ENCODE results near the gene LAMA2.

Gene LAMA2, protein sequence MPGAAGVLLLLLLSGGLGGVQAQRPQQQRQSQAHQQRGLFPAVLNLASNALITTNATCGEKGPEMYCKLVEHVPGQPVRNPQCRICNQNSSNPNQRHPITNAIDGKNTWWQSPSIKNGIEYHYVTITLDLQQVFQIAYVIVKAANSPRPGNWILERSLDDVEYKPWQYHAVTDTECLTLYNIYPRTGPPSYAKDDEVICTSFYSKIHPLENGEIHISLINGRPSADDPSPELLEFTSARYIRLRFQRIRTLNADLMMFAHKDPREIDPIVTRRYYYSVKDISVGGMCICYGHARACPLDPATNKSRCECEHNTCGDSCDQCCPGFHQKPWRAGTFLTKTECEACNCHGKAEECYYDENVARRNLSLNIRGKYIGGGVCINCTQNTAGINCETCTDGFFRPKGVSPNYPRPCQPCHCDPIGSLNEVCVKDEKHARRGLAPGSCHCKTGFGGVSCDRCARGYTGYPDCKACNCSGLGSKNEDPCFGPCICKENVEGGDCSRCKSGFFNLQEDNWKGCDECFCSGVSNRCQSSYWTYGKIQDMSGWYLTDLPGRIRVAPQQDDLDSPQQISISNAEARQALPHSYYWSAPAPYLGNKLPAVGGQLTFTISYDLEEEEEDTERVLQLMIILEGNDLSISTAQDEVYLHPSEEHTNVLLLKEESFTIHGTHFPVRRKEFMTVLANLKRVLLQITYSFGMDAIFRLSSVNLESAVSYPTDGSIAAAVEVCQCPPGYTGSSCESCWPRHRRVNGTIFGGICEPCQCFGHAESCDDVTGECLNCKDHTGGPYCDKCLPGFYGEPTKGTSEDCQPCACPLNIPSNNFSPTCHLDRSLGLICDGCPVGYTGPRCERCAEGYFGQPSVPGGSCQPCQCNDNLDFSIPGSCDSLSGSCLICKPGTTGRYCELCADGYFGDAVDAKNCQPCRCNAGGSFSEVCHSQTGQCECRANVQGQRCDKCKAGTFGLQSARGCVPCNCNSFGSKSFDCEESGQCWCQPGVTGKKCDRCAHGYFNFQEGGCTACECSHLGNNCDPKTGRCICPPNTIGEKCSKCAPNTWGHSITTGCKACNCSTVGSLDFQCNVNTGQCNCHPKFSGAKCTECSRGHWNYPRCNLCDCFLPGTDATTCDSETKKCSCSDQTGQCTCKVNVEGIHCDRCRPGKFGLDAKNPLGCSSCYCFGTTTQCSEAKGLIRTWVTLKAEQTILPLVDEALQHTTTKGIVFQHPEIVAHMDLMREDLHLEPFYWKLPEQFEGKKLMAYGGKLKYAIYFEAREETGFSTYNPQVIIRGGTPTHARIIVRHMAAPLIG (N-terminal part only)

DNA sequence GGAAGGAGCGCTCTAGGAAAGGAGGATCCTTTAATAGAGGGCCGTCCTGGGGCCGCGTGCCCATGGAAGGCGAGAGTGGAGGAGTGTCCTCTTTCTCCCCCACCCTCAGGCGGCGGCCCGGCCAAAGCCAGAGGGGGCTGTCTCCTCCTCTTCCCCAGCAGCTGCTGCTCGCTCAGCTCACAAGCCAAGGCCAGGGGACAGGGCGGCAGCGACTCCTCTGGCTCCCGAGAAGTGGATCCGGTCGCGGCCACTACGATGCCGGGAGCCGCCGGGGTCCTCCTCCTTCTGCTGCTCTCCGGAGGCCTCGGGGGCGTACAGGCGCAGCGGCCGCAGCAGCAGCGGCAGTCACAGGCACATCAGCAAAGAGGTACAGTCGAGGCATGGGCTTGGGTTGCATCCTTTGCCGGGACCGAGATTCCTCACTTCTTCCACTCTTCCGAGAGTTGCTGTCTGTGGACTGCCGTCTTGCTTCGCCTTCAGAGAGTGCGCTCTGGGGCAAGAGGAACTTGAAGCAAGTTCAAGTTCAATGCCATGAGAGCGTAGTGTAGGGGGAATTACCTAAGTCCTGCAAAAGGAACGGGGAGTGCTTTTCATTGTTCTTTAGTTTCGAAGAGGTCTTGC, at the start of gene LAMA2:
TSS of gene LAMA2 (plus strand) at position 148 of the 621 bp plus-strand sequence. CDS start at position 256, 108 bp downstream.
- DNase-seq (ENCODE audit: low spot score), result no peak

DNA sequence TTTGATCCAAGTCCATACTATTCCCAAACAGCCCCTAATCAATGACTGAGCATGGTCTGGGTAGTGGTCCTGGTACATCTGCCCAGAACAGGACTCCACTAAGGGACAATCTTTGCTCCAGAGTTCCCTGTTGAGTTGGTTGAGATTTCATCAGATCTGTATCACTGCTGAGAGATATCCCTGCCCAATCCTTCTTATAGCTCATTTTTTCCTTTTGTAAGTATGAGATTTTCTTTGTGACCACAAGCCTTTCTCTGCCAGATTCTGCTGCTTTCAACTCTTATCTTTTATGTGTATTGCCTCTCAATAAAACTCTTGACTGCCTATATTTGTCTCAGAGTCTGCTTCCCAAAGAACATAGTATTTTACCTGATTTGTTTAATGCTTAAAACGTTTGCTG, 46.2 kb upstream of the LAMA2 start:
- no peak for DNase-seq (ENCODE audit: low spot score)

DNA sequence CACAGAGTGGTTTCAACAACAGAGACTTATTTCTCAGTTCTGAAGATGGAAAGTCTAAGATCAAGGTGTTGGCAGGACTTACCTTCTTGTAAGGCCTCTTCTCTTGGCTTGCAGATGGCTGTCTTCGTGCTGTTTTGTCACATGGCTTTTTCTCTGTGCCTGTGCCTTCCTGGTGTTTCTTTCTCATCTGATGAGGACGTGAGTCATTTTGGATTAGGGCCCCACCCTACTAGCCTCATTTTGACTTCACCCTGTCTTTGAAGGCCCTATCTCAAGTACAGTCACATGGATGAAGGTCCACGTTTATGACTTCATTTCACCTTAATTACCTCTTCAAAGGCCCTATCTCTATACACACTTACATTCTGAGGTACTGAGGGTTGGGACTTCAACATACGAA, 41.4 kb upstream of the LAMA2 start:
- DNase-seq (ENCODE audit: low spot score), result no peak

DNA sequence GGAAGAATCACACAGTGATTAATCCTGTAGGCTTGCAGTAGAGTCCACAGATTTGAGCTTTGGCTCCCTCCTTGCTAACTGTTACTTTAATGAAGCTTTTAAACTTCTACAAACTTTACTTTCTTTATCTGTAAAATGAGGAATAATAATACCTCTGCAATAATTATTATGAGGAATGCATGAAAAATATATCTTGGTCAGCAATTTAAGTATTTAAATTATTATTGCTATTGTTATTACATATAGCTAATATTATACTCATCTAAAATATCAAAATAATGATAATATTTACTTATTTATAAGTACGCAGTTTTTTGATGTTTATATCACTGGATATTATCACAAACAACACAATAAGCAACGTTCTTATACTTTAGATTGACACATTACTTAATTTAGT, 38.3 kb upstream of the LAMA2 start:
- no peak for DNase-seq (ENCODE audit: low spot score)

DNA sequence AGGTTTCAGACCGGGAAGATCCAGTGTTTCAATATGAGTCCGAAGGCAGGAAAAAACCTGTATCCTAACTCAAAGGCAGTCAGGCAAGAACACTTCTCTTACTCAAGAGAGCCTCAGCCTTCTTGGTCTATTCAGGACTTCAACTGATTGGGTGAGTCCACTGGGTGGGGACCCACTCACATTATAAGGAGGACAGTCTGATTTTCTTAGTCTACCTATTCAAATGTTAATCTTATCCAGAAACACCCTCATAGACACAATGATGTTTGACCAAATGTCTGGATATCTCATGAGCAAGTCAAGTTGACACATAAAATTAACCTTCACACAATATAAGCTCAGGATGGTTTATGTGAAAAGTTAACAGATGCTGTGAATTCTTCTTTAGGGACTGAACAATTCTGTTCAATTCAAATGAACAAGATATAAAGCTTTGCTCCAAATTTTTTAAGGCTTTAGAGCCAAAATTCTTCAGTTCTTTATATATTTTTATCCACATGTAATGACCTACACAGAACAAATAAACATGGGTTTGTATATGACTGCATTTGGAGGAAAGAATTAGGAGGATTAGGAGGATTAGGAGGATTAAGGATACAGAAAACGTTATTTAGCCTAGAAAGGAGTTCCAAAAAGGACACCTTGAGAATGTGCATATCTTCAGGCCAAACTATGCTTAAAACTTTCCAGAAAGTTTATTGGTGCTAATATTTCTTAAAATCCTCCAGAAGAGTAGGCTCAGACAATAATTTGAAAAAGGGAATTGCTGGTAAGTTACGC, 35.3 kb upstream of the LAMA2 start:
- no peak for DNase-seq (ENCODE audit: low spot score)

DNA sequence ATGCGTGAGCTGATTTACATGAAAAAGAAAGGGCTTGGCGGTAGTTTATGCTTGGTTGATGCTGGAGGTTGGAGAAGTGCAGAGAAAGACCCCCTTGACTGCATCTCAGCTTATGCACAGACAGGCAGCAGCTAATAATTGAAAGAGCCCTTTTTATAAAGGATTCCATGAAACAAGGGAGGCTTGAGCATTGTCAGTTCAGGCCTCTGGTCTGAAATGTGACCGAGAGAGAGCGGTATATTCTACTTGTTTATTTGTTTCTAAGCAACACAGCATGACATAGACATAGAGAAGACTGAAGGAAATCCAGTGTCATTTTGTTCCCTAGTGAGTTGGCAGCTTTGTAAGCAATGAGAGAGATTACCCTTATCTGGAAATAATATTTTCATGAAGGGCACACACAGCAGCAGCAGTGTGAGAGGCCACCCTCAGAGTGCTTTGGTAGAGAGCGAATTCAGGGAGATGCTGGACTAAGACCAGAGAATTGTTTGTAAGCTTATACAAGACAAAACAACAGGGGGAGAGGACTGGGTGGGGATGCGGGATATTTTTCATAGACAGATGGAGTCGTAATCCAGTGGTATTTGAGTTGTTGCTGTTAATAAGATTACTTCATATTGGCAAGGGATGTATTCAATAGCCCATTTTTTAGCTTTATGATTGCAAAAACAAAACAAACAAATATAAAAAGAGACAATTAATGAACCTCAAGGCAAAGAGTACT, 34.6 kb upstream of the LAMA2 start:
- DNase-seq (ENCODE audit: low spot score), result no peak

DNA sequence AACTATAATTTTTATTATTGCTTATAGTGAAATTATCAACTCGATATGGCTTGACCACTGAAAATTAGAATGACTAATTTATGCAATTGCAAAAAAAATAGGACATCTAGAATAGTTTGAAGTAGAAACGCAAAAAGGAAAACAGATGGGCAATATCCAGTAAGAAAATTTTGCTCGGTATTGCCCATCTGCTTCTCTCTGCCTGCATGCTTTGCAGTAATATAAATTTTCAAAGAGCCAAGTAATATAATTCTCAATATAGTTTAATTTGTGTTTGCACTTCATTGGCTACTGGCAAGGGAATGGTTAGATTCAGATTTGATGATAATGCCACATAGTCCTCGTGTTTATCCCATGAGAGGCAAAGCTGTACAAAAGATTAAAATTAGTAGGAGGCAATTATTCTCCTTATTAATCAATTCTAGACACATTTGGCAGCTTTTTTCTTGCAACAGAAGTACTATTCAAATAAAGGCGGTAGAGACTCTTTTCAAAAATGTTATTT, 27.3 kb upstream of the LAMA2 start:
- no peak for DNase-seq (ENCODE audit: low spot score)

DNA sequence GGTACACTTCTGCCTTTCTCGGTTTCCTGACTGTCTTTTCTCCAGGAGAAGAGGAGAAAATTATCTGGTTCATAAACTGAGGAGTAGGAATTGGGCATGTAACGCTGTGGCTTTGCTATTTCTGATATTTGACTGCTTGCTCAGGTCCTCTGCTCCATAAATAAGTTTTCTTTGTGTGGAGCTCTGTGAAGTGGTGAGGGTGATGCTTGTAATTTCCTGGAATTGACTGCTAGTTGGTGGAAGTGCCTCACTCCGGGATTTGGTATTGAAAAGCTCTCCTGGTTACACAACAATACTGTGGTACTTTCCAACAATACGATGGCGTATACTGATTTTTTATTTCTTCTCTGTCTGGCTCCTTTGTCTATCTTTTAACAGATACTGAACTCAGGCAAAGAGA, 25.1 kb upstream of the LAMA2 start:
- no peak for DNase-seq (ENCODE audit: low spot score)

DNA sequence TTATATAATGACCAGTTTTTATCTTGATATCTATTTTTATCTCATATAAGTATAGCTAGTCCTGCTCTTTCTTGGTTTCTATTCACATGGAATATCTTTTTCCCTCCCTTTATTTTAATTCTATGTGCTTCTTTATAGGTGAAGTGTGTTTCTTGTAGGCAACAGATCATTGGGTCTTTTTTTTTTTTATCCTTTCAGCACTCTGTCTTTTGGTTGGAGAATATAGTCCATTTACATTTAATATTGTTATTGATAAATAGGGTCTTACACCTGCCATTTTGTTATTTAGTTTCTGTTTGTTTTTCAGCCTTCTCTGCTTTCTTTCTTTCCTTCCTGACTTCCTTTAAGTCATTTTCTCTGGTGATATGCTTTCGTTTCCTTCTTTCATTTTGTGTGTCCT, 22.2 kb upstream of the LAMA2 start:
- DNase-seq (ENCODE audit: low spot score), result no peak

DNA sequence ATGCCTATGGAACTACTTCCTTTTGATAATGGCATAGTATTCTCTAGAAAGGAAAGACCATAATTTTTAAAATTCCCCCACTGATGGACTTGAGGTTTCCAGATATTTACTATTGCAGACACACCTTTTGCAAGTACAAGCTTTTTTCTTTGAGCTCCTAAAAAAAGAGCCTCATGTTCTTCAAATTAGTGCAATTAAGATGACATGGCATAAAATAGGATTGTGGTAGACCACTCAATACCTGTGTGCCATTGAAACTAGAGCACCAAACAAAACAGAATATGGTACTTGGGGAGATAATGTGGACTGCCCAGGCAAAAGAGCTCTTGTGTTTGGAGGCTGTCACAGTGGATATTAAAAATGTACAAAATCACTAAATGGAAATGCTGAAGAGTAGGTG, 19.0 kb upstream of the LAMA2 start:
- no peak for DNase-seq (ENCODE audit: low spot score)

DNA sequence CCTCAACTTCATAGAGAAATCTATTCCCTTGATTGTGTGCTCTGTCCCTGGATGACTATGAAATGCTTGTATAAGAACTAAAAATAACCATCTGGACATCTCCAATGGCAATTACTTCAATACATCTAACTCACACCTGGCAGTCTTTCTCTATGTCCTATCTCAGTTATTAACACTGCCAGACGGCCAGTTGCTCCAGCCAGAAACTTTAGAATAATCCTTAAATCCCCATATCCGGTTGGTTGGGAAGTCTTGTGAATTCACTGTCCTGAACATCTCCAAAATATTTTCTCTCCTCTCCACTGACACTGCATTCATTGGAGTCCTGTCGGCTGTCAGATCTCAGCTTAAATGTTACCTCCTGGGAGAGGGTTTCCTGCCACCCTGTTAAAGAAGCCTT, 12.2 kb upstream of the LAMA2 start:
- no peak for DNase-seq (ENCODE audit: low spot score)

DNA sequence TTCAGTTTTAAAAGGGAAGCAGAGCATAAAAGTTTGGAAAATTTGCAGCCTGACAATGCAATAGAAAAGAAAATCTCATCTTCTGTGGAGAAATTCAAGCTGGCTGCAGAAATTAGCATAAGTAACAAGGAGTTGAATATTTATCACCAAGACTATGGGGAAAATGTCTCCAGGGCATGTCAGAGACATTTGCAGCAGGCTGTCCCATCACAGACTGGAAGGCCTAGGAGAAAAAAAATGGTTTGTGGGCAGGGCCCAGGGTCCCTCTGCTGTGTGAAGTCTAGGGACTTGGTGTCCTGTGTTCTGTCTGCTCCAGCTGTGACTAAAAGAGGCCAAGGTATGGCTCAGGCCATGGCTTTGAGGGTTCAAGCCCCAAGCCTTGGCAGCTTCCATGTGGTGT, 8.1 kb upstream of the LAMA2 start:
- no peak for DNase-seq (ENCODE audit: low spot score)

DNA sequence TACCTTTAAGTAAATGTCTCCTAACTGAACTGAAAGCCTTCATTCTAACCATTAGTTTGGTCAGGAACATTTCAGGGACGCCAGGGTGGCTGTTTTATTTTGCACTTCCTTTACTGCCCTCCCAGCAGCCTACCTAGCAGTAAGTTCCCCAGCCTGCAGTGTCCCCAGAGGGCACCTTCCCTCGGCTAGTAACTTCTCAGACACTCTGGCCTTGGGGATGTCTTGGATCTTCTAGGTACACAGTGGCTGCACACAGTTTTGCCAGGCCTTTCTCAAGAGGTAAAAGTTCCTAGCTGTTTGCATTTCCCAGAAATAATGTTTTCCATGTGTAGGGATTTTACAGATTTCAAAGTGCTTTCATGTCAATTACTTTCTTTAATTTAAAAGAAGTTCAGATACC, 378 bp upstream of the LAMA2 start:
- no peak for DNase-seq (ENCODE audit: low spot score)

DNA sequence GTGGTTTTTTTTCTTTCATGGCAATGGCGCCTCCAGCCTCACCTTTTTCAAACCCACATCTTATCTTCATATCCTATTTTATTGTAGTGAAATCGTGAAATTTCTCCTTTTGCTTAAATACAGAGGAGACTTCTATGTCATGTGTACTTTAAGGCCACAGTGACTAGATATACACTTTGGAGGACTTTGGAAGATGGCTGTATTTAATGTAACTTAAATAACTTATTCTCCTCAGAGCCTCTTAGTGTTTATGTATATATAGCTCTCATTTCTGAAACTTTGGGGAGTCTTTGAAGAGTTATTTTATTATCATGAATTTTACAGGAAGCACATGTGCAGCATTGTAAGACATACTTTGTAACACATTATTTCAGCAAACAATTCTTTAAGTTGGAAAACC, 968 bp downstream of the LAMA2 start:
- no peak for DNase-seq (ENCODE audit: low spot score)

DNA sequence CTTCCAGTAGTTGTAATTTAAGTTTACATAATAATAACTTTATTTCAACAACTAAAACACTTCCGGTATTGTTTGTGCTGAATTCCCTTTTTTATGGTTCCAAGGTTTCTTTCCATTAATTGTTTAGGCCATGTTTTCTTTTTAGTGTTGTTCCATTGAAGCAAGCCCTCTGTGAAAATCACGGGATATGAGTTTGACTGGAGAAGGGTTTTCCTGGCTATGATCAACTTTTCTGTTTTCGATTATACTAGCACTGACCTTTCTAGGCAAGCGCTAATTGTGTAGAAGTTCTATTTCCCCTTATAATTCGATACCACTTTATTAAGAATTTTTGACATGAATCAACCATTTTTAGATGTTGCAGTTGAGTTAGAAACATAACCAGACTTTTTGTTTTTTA, 2.4 kb downstream of the LAMA2 start:
- no peak for DNase-seq (ENCODE audit: low spot score)

DNA sequence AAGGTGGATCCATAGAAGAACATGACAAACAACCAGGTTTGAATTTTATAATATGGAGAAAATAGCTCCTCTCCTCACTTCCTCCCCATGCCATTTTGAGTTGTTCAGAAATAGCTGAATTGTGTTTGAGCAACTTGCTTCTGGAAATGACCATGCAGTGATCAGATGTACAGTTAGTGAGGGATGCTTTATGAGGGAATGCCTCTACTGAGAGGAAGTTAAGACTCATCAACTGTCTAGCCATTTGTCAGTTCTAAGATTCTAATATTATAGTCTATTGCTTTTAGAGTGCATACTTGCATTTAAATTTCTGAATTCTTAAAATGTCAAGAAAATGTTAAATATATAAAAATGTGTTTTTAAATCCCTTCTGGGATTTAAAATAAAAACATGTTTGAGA, 3.8 kb downstream of the LAMA2 start:
- DNase-seq (ENCODE audit: low spot score), result no peak

DNA sequence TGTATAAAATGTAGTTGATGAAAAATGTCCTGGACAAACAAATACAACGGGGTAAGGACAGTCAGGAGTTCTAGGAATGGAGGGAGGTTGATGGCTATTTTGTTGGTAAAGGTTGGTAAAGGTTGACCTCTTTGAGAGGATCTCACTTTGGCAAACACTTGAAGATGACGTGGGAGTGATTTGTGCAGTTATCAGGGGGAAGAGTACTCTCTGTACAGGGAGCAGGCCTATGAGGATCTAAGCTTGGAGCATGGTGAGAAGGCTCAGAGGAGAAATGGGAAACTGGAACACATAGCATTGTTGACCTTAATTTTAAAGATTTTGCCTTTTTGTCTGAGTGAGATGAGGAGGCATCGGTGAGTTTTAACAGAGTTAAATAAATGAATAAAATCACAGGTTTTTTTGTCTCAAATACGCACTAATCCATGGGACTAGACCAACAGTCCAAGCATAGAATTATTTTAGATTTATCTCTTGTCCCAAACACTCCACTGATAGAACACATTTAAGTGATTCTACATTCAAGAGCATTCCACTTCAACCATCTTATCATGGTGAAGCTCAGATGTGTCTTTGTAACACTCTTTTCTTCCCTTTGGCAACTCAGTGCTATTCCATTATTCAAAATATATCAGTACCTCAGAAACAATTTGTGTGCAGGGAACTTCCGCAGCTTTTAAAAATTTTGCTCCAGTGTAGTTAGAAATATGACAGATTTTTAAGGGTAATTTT, 5.7 kb downstream of the LAMA2 start:
- DNase-seq (ENCODE audit: low spot score), result no peak

DNA sequence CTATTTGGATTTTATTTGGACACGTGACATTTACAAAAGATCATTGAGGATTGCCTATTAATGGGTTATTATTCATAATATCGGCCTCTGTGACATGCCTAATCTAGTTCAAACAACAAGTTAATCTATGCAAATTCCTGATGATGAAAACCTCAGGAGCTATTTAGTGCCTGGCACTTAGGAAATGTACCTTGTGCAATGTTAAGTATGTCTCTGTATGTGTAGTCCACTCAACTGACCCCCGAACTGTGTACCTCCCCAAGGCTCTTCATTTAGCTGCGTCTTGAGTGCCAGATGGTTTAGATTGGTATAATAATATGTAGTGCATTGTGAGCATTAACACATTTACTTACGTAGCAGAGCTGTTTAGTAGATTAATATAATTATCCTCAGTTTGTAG, 6.9 kb downstream of the LAMA2 start:
- no peak for DNase-seq (ENCODE audit: low spot score)

DNA sequence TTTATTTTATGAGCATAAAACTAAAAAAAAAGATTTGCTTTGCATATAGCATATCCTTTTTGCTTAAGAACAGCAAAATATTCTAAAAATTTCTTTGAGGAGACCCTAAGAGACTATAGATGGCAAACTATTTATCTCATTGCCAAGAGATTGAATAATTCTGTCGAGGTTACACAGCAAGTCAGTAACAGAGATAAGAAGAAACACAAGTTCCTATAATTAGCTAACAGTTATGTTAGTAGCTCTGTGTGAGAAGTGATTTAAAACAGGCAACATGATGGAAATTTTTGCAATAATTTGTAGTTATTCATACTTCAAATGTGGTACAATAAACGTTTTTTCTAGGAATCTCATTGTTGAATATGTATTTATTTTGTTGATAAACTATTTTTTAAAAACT, 9.1 kb downstream of the LAMA2 start:
- no peak for DNase-seq (ENCODE audit: low spot score)
